Activated CD4-positive, CD25-positive, alpha-beta regulatory T cell treated with anti-CD3 and anti-CD28 coated beads, Interleukin-2, amount 50 U/mL, for 72 hours (primary cell): ENCODE results near the gene RPS10.
"Not testable (repeated sequence)": the region's sequence is repeated elsewhere in the genome, so short reads cannot be mapped to it uniquely, and the experiment has no call there.

Experiments
- DNase-seq: peaks from one replicate; pipeline ENCODE4 v3.0.0; 2021

The RPS10 gene

DNA sequence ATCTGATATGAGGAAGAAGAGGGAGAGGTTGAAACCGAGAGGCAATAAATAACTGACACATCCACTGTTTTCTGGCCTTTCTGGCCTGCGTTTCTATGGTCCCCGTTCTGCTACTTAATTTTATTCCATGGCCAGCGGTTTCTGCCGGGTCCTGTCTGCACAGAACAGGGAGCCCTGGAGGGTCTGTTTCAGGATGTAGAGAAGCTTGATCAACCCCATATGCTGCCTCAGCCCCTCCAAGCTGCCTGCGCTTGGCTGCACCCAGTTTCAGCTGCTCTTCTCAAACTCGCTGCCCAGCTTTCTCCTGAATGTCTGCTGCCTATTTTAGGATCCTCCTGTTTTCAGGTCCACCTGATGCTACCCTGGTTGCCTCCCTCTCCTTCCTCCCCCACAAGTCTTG lies 21.5 kb upstream of the RPS10 start:
- DNase-seq: no peak

DNA sequence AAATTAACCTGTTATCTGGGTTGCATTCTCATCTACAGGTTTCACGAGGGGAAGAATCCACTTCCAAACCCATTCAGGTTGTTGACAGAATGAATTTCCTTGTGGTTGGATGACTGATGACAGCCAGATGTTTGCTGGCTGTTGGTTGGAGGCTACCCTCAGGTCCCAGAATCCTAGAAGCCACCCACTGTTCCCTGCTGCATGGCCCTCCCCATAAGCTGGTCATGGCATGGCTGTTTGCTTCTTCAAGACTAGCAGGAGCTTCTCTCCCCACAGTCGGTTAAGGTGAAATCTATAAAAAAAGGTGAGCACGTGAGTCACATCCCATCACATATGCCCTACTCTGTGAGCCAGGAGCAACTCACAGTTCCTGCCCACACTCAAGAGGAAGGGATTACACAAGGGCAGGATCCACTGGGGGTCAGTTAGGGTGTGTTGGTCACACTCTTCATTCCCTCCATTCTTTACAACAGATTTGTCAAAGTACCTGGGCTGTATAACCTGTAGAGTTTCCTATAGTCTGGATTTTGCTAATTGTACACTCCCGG lies 19.5 kb upstream of the RPS10 start:
- no peak for DNase-seq

DNA sequence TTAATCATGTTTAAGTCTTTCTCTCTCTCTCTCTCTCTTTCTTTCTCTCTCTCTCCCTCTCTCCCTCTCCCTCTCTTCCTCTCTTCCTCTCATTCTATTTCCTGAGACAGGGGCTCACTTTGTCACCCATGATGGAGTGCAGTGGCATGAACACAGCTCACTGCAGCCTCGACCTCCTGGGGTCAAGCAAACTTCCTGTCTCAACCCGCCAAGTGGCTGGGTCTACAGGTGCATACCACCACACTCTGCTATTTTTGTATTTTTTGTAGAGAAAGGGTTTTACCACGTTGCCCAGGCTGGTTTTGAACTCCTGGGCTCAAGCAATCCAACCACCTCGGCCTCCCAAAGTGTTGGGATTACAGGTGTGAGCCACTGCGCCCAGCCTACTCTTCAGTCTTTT lies 15.7 kb upstream of the RPS10 start:
- DNase-seq: no peak

DNA sequence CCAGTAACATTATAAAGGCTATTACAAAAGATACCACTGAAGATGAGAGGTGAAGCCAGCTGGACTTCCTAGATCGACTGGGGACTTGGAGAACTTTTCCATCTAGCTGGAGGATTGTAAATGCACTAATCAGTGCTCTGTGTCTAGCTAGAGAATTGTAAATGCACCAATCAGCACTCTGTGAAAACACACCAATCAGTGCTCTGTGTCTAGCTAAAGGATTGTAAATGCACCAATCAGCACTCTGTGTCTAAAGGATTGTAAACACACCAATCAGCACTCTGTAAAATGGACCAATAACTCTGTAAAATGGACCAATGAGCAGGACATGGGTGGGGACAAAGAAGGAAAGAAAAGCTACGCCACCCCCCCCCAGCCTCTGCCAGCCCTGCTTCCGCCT lies 13.6 kb upstream of the RPS10 start:
- no peak for DNase-seq

DNA sequence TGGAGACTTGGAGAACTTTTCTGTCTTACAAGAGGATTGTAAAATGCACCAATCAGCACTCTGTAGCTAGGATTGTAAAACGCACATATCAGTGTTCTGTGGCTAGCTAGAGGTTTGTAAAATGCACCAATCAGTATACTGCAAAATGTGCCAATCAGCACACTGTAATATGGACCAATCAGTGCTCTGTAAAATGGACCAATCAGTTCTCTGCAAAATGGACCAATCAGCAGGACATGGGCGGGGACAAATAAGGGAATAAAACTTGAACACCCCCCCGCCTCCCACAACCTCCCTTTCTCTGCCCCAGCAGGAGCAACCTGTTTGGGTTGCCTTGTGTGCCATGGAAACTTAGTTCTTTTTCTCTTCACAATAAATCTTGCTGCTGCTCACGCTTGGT lies 12.8 kb upstream of the RPS10 start:
- no peak for DNase-seq

DNA sequence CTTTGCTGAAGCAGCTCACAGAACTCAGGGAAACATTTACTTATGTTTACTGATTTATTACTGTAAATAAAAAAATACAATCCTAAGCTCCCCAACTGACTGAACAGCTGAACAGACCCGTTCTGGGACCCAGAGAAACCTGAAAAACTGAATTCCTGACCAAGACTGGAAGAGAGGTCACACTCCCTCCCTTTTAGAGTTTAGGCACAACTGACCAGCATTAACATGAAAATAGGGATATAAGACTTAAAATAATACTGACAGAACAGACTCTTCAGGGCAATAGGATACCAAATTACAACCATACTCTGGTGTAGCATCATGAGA lies 11.7 kb upstream of the RPS10 start:
- DNase-seq: no peak

DNA sequence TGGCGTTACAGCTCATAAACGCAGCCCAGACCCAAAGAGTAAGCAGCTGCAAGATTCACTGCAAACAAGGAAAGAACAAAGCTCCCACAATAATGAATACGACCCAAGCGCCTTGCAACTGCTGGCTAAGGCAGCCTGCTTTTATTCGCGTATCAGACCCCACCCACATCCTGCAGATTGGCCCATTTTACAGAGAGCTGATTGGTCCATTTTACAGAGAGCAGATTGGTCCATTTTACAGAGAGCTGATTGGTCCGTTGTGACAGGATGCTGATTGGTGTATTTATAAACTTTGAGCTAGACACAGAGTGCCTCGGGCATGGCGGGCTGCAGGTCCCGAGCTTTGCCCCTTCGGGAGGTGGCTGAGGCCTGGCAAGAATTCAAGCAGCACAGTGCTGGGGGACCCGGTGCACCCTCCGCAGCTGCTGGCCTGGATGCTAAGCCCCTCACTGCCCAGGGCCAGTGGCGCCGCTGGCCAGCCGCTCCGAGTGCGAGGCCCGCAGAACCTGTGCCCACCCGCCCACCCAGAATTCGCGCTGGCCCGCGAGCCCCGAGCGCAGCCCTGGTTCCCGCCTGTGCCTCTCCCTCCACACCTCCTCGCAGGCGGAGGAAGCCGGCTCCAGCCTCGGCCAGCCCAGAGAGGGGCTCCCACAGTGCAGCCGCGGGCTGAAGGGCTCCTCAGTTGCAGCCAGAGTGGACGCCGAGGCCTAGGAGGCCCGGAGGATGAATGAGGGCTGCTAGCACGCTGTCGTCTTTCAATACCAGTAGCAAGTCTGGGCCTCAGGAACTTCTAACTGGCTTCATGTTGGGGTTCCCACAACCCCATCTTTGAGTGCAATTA lies 11.2 kb upstream of the RPS10 start:
- DNase-seq: no peak

DNA sequence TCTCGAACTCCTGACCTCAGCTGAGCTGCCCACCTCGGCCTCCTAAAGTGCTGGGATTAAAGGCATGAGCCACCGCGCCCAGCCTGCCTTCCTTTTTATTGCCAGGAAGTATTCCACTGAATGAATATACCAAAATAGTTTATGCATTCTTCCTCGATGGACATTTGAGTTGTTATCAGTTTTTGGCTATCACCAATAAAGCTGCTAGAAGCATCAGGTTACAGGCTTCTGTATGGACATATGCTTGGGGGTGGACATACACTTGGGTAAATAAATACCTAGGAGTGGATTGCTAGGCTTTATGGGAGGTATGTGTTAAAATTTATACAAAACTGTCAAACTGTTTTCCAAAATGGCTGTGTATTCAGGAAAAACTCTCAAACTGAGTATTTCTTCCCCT lies 10.0 kb upstream of the RPS10 start:
- DNase-seq: no peak

DNA sequence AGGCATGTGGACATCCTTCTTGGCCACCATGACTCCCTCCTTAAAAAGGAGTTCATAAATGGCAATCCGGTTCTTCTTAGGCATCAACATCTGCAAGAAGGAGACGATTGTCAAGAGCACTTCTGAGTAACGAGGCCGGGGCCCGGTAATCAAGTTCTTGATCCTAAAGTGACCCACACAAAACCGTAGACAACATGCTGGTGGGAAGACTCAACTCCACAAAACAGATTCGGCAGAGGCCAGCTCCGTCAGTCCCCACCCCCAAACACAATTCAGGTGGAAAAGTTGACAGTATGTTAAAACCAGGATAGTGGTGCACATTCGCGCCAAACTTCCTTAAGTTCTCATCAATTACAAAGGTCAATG lies 754 bp downstream of the RPS10 start:
- no peak for DNase-seq

DNA sequence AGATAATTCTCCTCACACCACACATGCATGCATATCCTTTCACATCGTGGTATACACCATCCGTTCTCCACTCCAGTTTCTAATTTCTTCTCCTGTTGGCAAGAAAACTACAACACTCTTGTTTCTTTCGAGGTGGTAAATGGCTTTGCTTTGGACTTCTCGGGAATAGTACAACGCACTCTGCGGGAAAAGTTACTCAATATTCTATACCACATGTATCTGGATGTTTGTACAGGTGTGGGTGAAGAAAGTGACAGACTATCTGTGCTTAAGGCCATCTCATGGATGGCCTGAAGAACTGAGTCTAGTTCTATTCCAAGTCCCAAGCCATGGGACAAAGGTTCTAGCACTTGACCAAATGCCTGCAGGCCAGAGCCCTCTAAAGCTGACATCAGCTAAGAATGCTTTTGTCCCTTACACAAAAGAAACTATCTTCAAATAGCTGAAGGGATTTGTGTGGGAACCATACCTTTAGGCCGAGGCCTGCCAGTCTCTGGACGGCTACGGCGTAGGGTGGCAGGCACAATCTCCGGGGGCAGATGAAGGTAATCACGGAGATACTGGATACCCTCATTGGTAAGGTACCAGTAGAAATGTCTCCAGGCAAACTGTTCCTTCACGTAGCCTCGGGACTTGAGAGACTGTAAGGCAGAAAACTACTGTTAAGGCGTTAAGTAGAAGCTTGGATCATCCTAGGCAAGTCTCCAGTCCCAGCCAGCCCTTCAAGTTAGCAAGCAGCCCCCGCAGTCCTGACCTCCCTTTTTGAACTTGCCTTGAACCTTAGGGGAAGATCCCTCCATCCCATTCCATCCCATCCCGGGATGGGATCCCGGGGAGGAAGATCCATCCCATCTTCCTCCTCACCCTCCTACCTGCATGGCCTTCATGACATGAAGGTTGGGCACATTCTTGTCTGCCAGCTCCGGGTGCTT lies 1.4 kb downstream of the RPS10 start:
- no peak for DNase-seq

DNA sequence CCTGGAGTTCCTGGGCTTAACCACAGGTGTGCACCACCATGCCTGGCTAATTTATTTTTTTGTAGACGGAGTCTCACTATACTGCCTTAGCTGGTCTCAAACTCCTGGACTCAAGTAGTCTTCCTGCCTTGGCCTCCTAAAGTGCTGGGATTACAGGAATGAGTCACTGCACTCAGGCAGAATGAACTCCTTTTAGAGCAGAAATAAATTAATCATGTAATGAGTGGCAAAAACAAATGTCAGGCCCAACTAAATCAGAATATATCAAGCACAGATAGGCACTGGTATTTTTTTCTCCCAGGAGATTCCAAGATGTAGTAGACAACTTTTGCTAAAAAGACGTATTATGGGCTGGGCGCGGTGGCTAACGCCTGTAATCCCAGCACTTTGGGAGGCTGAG lies 2.6 kb downstream of the RPS10 start:
- DNase-seq: no peak

DNA sequence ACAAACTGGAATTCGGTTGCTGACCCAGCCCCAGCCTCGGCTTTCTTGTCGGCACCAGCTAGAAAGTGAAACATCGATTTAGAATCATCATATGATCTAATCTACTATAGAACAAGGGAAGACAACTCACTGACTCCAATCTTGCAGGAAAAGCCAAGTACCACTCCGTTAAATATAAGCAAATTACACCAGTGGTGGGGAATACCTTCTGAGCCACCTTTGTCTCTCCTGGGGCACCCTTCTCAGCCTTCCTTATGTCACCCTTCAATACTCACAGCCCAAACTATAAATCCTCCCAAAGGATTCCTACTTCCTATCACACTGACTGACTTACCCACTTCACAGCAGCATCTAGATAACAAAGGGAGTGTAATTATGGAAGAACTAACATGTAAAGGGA lies 7.5 kb downstream of the RPS10 start:
- DNase-seq: no peak

DNA sequence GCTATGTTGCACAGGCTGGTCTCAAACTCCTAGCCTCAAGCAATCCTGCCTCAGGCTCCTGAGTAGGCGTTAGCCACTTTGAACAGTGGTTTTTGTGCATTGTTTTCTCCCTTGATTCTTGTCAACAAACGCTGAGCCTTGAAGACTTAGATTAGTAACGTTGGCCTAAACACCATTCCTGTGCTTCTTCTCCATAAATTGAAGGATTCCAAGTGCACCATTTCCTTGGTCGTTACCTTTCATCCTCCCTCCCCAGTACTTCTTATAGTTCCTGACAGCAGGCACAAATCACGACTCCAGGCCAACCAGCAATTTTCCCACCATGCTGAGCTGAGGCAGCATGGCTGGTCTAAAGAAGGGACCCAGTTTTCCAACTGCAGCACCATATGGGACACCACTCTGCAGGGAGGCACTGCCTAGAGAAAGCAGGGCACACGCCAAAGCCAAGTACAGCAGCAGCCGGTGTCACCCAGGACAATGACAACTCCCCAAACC lies 8.9 kb downstream of the RPS10 start:
- DNase-seq: no peak

DNA sequence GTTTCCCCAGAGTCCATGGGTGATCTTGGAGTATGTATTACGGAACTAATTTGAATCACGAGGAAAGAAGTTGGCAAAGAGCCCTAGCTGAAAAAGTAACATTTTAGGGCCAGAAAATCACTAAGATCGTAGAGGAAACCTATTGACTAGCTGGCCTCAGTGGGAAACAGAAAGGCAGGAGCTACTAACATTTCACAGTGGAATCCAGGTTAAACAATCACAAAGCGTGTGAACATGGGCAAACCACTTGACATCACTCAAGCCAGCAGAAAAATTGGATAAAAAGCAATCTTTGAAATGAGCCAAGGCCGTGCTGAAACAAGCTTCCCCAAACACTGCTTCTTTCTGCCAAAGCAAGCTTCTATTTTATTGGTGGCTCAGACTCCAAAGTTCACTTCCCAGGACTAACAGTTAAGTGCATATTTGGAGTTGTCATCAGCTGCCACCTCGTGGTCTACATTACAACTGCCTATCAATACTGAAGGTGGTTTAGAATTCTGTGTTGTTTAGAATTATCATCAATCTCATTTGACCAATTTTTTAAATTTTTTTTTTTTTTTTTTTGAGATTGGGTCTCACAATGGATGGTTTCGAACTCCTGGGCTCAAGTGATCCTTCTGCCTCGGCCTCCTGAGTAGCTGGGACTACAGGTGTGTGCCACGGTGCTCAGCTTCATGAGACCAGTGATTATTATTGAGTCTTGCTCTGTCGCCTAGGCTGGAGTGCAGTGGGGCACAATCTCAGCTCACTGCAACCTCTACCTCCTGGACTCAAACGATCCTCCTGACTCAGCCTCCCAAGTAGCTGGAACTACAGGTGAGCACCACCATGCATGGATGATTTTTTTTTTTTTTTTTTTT lies 10.6 kb downstream of the RPS10 start:
- DNase-seq: no peak

DNA sequence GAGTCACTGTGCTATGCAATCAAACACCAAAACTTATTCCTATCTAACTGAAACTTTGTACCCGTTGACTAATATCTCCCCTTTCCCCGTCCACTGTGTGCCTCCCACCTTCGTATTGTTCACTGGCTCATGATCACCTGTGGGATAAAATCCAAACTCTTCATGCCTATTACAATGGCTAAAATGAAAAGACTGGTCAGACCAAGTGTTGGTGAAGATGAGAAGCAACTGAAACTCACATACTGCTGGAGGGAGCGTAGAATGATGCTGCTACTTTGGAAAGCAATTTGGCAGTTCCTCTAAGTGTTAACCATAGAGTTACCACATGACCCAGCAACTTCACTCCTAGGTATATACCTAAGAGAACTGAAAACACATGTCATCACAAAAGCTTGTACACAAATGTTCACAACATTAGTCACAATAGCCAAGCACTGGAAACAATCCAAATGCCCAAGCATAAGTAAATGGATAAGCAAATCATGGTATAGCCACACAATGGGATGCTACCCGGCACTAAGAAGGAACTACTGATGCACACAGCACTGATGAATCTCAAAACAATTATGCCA lies 13.1 kb downstream of the RPS10 start:
- DNase-seq: no peak

DNA sequence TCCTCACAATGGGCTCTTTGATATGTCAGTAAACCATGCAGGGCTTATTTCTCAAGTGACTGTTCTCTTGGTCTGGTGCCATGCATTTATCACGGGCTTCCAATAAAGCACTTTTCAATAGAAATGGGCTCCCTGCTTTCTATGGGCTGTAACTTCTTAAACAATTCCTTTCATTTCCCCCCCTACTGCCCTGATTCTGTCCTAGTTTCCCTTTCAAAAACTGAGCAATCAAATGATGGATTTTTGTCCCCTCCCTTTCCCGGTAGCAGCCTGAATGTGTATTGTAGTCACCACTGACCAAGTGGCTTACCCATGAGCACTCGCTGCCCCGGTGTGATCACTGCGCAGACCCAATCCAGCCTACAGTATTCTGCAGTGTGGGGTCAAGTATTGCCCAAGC lies 13.9 kb downstream of the RPS10 start:
- DNase-seq: no peak

DNA sequence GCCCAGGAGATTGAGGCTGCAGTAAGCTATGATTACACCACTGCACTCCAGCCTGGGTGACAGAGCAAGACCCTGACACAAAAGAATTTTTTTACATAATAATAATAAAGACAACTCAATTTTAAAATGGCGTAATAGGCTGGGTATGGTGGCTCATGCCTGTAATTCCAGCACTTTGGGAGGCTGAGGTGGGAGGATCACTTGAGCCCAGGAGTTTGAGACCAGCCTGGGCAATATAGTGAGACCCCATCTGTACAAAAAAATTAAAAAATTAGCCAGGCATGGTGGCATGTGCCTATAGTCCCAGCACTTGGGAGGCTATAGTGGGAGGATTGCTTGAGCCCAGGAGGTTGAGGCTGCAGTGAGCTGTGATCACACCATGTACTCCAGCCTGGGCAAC lies 18.0 kb downstream of the RPS10 start:
- not testable (repeated sequence) for DNase-seq

DNA sequence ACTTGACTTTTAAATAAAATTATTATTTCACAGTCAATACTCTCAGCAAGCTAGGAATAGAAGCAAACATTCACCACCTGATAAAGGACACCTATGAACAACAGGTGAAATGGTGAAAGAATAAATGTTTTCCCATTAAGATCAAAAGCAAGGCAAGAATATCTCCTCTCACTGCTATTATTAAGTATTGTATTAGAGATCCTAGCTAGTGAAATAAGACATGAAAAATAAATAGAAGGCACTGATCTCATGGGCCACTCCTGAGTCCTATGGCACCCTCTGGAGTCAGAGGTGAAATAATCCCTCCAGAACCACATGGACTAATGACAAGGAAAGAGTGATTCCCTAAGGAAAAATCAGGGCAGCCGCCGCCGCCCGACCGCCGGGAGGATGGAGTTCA lies 29.4 kb downstream of the RPS10 start:
- DNase-seq: no peak

DNA sequence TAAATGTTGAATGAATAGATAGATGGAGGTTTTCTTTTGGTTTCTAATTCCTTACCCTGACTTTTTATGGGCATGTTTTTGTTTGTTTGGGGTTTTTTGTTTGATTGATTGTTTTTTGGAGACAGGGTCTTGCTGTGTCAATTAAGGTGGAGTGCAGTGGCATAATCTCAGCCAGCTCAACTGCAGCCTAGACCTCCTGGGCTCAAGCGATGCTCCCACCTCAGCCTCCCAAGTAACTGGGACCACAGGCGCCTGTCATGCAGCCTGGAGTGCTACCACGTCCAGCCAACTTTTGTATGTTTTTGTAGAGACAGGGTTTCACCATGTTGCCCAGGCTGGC lies 31.9 kb downstream of the RPS10 start:
- DNase-seq: no peak

DNA sequence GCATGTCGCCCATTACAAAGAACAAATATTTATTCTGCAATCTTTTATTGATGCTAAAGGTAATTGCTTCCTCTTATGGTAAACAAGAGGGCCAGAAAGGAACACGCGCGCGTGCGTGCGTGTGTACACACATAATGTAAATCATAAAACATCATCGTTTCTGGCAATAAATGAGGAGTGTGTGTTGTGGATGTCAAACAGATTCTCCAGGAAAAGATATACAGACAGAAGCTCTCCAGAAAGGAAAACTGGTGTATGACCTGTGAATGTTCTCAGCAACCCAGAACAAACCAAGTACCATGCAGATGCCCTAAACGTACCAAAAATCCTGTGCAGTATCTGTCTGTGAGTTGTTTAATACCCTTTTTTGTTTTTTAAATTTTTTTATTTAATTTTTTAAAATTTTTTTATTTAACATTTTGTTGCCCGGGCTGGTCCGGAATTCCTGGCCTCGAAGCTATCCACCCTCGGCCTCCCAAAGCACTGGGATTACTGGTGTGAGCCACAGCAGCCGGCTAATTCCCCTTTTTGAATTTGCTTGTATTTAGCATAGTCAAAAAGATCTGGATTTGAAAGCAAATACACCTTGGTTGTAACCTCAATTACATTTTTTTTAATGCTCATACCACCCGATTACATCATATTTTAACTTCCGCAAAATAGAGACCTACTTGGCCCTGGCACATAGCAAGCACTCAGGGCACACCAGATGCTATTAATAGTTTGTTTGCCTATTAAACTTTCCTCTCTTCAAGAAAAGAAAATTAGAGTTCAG lies 32.5 kb downstream of the RPS10 start:
- no peak for DNase-seq

DNA sequence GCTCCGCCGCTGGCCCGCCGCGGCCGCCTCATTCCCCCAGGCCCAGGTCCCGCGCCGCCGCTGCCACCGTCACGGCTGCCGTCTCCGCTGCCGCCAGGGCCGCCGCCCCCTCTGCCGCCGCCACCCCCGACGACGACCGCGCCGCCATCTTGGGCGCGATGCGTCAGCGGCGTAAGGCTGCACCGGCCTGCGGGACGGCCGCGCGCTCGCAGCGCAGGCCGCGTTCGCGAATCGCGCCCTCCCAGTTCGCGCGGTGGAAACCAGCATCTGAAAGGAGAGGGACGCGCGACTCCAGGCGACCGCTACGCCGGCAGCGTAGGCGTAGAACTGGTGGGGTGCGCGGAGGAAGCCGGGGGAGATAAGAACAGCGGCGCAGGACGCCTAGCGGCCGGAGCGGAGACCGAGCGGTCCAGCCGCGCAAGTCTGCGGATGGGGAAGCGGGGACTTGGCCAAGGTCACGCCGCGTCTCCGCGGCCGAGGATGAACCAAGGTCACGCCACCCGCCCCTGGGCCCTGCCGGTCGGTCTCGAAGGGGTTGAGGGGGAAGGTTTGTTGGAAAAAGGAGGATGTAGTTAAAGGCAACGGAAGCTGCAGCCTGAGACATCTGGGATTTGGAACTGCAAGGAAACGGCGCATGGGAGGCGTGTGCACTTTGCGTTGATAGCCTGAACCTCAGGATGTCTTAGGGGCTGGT lies 33.2 kb downstream of the RPS10 start, which contains the start of gene NUDT3:
Gene NUDT3, minus strand, starts transcription at position 173 of the 694 bp plus-strand sequence. CDS start 307 bp downstream, outside the sequence.
- peak; percentile 95 for DNase-seq
